Bronchial smooth muscle cell (primary cell): Measurements from ENCODE around the gene SDR42E1. TPM values are rescaled to one million over a fixed set of nuclear protein-coding genes. Genes with fewer than 3 reads are reported as not detected.

ENCODE experiments used
- total RNA-seq: library from RNA; depleted of rRNA; stranded (reverse); fragments of >200 nt; gene quantifications from 2 replicates; pipeline ENCODE4 v1.2.1, GENCODE V29; 2014

SDR42E1 gene
- 0.16 and 0.26 TPM in 2 replicates for total RNA-seq

GRCh38 chr16:82011199-82011641, at the start of gene SDR42E1:
Gene SDR42E1 (minus strand): TSS chr16:82011470. CDS start chr16:82000858, 10,612 bp downstream.

GRCh38 chr16:82034981-82035612, 23.8 kb upstream of the SDR42E1 start, which contains the start of gene HSD17B2:
Gene HSD17B2 (plus strand): TSS chr16:82035253. CDS start chr16:82035425, 172 bp downstream.

Other genes with a start within 250 kb of the SDR42E1 start
- 0.16 and 0.26 TPM in 2 replicates for gene PLCG2, start 232.2 kb downstream of the SDR42E1 start, total RNA-seq
- gene HSD17B2, start 23.8 kb upstream of the SDR42E1 start, total RNA-seq: 0.09 and 0.16 TPM in 2 replicates
- 6.5 and 18.1 TPM in 2 replicates for gene MPHOSPH6, start 158.8 kb upstream of the SDR42E1 start, total RNA-seq